Smooth muscle cell (in vitro differentiated cells): ENCODE results near the gene STRADB. TPM values are rescaled to one million over a fixed set of nuclear protein-coding genes. Genes with fewer than 3 reads are reported as not detected.
"Not testable (repeated sequence)": the region's sequence is repeated elsewhere in the genome, so short reads cannot be mapped to it uniquely, and the experiment has no call there.

ENCODE experiments used
- DNase-seq: peaks from one replicate; lab custom pipeline; 2025; ENCODE audit not compliant: unreplicated experiment; lab: John Stamatoyannopoulos, UW
- H2AFZ ChIP-seq: fragments of 200-600 bp; sonication (generic); 2 replicates; pipeline ENCODE4 v1.6.0; 2016; ENCODE audit warnings: antibody characterized with exemption, low read depth, mild to moderate bottlenecking
- H3F3A ChIP-seq: fragments of 200-600 bp; sonication (generic); 2 replicates; pipeline ENCODE4 v1.6.0; 2017; ENCODE audit warnings: antibody characterized with exemption, low read depth
- H3K27ac ChIP-seq: fragments of 200-600 bp; sonication (generic); 2 replicates; pipeline ENCODE4 v1.5.1; 2016; ENCODE audit warnings: low read depth, mild to moderate bottlenecking
- H3K27me3 ChIP-seq: fragments of 200-600 bp; sonication (generic); 2 replicates; pipeline ENCODE4 v1.6.1; 2016; ENCODE audit warnings: low read depth, mild to moderate bottlenecking
- H3K36me3 ChIP-seq: fragments of 200-600 bp; sonication (generic); 2 replicates; pipeline ENCODE4 v1.5.1; 2016; ENCODE audit warnings: low read depth
- H3K4me1 ChIP-seq: fragments of 200-600 bp; sonication (generic); 2 replicates; pipeline ENCODE4 v1.5.1; 2016; ENCODE audit warnings: low read depth
- H3K4me2 ChIP-seq: fragments of 200-600 bp; sonication (generic); 2 replicates; pipeline ENCODE4 v1.6.0; 2016; ENCODE audit warnings: mild to moderate bottlenecking
- H3K4me3 ChIP-seq: fragments of 200-600 bp; sonication (generic); 2 replicates; pipeline ENCODE4 v1.5.1; 2016; ENCODE audit warnings: mild to moderate bottlenecking
- H3K79me2 ChIP-seq: fragments of 200-600 bp; sonication (generic); 2 replicates; pipeline ENCODE4 v1.6.0; 2016; ENCODE audit warnings: low read depth, mild to moderate bottlenecking
- H3K9ac ChIP-seq: fragments of 200-600 bp; sonication (generic); 2 replicates; pipeline ENCODE4 v1.6.0; 2016; ENCODE audit warnings: low read depth
- H3K9me3 ChIP-seq: fragments of 200-600 bp; sonication (generic); replicated peaks from 2 replicates; pipeline ENCODE4 v1.5.1; 2016; ENCODE audit warnings: low read depth
- H4K20me1 ChIP-seq: fragments of 200-600 bp; sonication (generic); 2 replicates; pipeline ENCODE4 v1.6.0; 2016; ENCODE audit warnings: low read depth
- CTCF ChIP-seq: fragments of 200-600 bp; sonication (generic); IDR thresholded peaks from 2 replicates; pipeline ENCODE4 v1.5.1; 2017; ENCODE audit warnings: borderline replicate concordance, mild to moderate bottlenecking, antibody characterized with exemption; ENCODE audit not compliant: insufficient read depth, poor library complexity, severe bottlenecking
- WGBS: methylation state at CpG from one replicate; pipeline ENCODE4 v1.1.7; 2016; ENCODE audit warnings: low lambda C conversion rate; 5-methylcytosine and 5-hydroxymethylcytosine counted together
- polyA plus RNA-seq: library from polyadenylated mRNA; unstranded; fragments of >200 nt; fragmentation: Nextera tagmentation; extraction: Ambion mirVana; gene quantifications from 2 replicates; pipeline ENCODE4 v1.2.1, GENCODE V29; 2016
- total RNA-seq: library from RNA; depleted of rRNA; stranded (reverse); fragments of >200 nt; gene quantifications from 2 replicates; pipeline ENCODE4 v1.2.3, GENCODE V29; 2014

The STRADB gene
- total and polyA plus RNA-seq, 2 experiments from 2014 or later: 15.8 to 20.5 TPM

DNA sequence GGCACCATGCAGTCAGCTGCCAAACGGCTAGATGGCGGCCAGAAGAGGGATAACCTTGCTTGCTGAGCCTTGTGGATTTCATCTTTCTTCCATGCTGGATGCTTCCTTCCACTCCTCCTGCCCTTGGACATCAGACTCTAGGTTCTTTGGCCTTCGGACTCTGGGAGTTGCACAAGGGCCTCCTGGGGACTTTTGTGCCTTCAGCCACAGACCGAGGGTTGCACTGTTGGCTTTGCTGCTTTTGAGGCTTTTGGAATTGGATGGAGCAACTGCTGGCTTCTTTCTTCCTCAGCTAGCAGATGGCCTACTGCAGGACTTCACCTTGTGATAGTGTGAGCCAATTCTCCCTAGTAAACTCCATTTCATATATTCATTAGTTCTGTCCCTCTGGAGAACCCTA lies 31.0 kb downstream of the STRADB start:
- 98% methylated on average over 4 of the region's 4 CpGs for WGBS
- no peak for DNase-seq
- Histone ChIP-seq H3K27ac (no peak overlapping the region), H3K4me3 (no peak overlapping the region), H3K9ac (no peak overlapping the region), H3K4me1 (no peaks in the 10 kb centered on the region), H2AFZ (no peak overlapping the region), H3F3A (no peaks in the 10 kb centered on the region), H4K20me1 (no peaks in the 10 kb centered on the region), H3K79me2 (no peaks in the 10 kb centered on the region), H3K27me3 (no peaks in the 10 kb centered on the region), H3K4me2 (no peak overlapping the region), H3K9me3 (no peaks in the 10 kb centered on the region), H3K36me3 (no peaks in the 10 kb centered on the region)
- TF ChIP-seq CTCF: no peak

GRCh38 chr2:201483342-201483741 lies 31.8 kb downstream of the STRADB start:
- no peak overlapping the region for H3K9ac ChIP-seq
- no peak overlapping the region for H3K4me2 ChIP-seq
- no peak overlapping the region for H3K4me3 ChIP-seq
- H2AFZ ChIP-seq: no peak overlapping the region
- H3K9me3 ChIP-seq: no peaks in the 10 kb centered on the region
- H4K20me1 ChIP-seq: no peaks in the 10 kb centered on the region
- no peaks in the 10 kb centered on the region for H3K36me3 ChIP-seq
- DNase-seq: no peak
- no peaks in the 10 kb centered on the region for H3K4me1 ChIP-seq
- no peak for TF ChIP-seq CTCF
- H3K27ac ChIP-seq: no peak overlapping the region
- WGBS: 74% methylated on average over 1 of the region's 1 CpG
- H3F3A ChIP-seq: no peaks in the 10 kb centered on the region
- no peaks in the 10 kb centered on the region for H3K27me3 ChIP-seq
- H3K79me2 ChIP-seq: no peaks in the 10 kb centered on the region

DNA sequence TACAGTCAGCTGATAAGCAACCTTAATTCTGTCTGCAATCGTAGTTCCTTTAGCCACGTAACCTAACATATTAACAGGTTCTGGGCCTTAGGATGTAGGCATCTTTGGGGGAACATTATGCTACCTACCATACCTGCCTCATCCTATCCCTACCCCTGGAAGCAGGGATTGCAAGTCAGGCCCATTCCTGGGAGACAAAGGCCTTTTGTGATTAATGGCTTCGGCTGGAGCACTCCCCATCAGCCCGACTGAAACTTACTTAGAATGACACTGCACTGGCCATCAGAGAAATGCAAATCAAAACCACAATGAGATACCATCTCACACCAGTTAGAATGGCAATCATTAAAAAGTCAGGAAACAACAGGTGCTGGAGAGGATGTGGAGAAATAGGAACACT lies 32.2 kb downstream of the STRADB start:
- not testable (repeated sequence) for H3K4me2 ChIP-seq, H2AFZ ChIP-seq, DNase-seq, H3K36me3 ChIP-seq, H3K4me1 ChIP-seq, H3K9me3 ChIP-seq, H4K20me1 ChIP-seq, H3K79me2 ChIP-seq, H3K27me3 ChIP-seq, H3F3A ChIP-seq, H3K27ac ChIP-seq, H3K4me3 ChIP-seq, H3K9ac ChIP-seq
- WGBS: 83% methylated on average over 4 of the region's 4 CpGs

- Histone ChIP-seq H3K4me3 (no peak overlapping the region), H3K79me2 (no peaks in the 10 kb centered on the region), H4K20me1 (no peaks in the 10 kb centered on the region), H3K36me3 (no peaks in the 10 kb centered on the region), H3K9me3 (no peaks in the 10 kb centered on the region), H3K27ac (no peak overlapping the region), H3K27me3 (no peaks in the 10 kb centered on the region), H3K4me1 (no peaks in the 10 kb centered on the region), H3F3A (no peaks in the 10 kb centered on the region), H3K9ac (no peak overlapping the region), H3K4me2 (no peak overlapping the region), H2AFZ (no peak overlapping the region)
- no peak for TF ChIP-seq CTCF
- WGBS: 86% methylated on average over 4 of the region's 4 CpGs
- no peak for DNase-seq
Measured at GRCh38 chr2:201484805-201485204, 33.3 kb downstream of the STRADB start.
